Measurements from ENCODE around the gene TGFB2. TPM values are rescaled to one million over a fixed set of nuclear protein-coding genes. Genes with fewer than 3 reads are reported as not detected.

Gene TGFB2
- polyA plus RNA-seq, 1 donor from 2014 or later: 0.10 TPM

- H3K27ac ChIP-seq (ENCODE audit: low read length): no peak overlapping the region
- H3K36me3 ChIP-seq (ENCODE audit: insufficient read depth, low read length): no peaks in the 10 kb centered on the region
- no peaks in the 10 kb centered on the region for H4K20me1 ChIP-seq (ENCODE audit: insufficient read depth)
- H3K9ac ChIP-seq (ENCODE audit: low read length): no peak overlapping the region
- H2AFZ ChIP-seq (ENCODE audit: low read depth, low read length): no peak overlapping the region
- H3K9me3 ChIP-seq (ENCODE audit: low read length): no peaks in the 10 kb centered on the region
- no peaks in the 10 kb centered on the region for H3K79me2 ChIP-seq (replicated peaks; ENCODE audit: insufficient read depth, low read length)
- H3K4me3 ChIP-seq (ENCODE audit: low read length): no peak overlapping the region
- TF ChIP-seq RAD21 (conservative IDR thresholded peaks at IDR 0.05) (no peak), SMC3 (conservative IDR thresholded peaks at IDR 0.05; ENCODE audit: poor library complexity) (no peak), CTCF (IDR thresholded peaks at IDR 0.05; ENCODE audit: poor library complexity, severe bottlenecking) (no peak), EZH2 (IDR thresholded peaks at IDR 0.05; ENCODE audit: borderline replicate concordance, insufficient read depth, low read length, poor library complexity, severe bottlenecking) (no peak), TAF1 (IDR thresholded peaks at IDR 0.05; ENCODE audit: low read depth) (no peak), REST (IDR thresholded peaks at IDR 0.05; ENCODE audit: borderline replicate concordance) (no peak), POLR2AphosphoS5 (IDR thresholded peaks at IDR 0.05) (no peak), MXI1 (conservative IDR thresholded peaks at IDR 0.05; ENCODE audit: poor library complexity, severe bottlenecking) (no peak), EP300 (conservative IDR thresholded peaks at IDR 0.05; ENCODE audit: poor library complexity, severe bottlenecking) (no peak)
- no peaks in the 10 kb centered on the region for H3K9me2 ChIP-seq (ENCODE audit: insufficient read depth, low read length)
- H3K4me2 ChIP-seq (ENCODE audit: low read length): no peak overlapping the region
- H3K27me3 ChIP-seq (ENCODE audit: insufficient read depth, low read depth, low read length): no peaks in the 10 kb centered on the region
- no peaks in the 10 kb centered on the region for H3F3A ChIP-seq (ENCODE audit: insufficient read depth, low read length, poor library complexity, severe bottlenecking)
Measured at GRCh38 chr1:218462587-218462986, 117.5 kb downstream of the TGFB2 start.

GRCh38 chr1:218463194-218464156 lies 118.3 kb downstream of the TGFB2 start:
- Histone ChIP-seq H3K4me3 (ENCODE audit: low read length) (no peak overlapping the region), H3K79me2 (replicated peaks; ENCODE audit: insufficient read depth, low read length) (no peaks in the 10 kb centered on the region), H3K9me3 (ENCODE audit: low read length) (no peaks in the 10 kb centered on the region), H3K9me2 (ENCODE audit: insufficient read depth, low read length) (no peaks in the 10 kb centered on the region), H3K27ac (ENCODE audit: low read length) (no peak overlapping the region), H3F3A (ENCODE audit: insufficient read depth, low read length, poor library complexity, severe bottlenecking) (no peaks in the 10 kb centered on the region), H3K4me2 (ENCODE audit: low read length) (no peak overlapping the region), H3K9ac (ENCODE audit: low read length) (no peak overlapping the region), H4K20me1 (ENCODE audit: insufficient read depth) (no peaks in the 10 kb centered on the region), H3K36me3 (ENCODE audit: insufficient read depth, low read length) (no peaks in the 10 kb centered on the region), H2AFZ (ENCODE audit: low read depth, low read length) (no peak overlapping the region), H3K27me3 (ENCODE audit: insufficient read depth, low read depth, low read length) (no peaks in the 10 kb centered on the region)
- TF ChIP-seq MXI1 (conservative IDR thresholded peaks at IDR 0.05; ENCODE audit: poor library complexity, severe bottlenecking): no peak
- no peak for TF ChIP-seq EZH2 (IDR thresholded peaks at IDR 0.05; ENCODE audit: borderline replicate concordance, insufficient read depth, low read length, poor library complexity, severe bottlenecking)
- no peak for TF ChIP-seq CTCF (IDR thresholded peaks at IDR 0.05; ENCODE audit: poor library complexity, severe bottlenecking)
- TF ChIP-seq EP300 (conservative IDR thresholded peaks at IDR 0.05; ENCODE audit: poor library complexity, severe bottlenecking): no peak
- no peak for TF ChIP-seq POLR2AphosphoS5 (IDR thresholded peaks at IDR 0.05)
- no peak for TF ChIP-seq RAD21 (conservative IDR thresholded peaks at IDR 0.05)
- TF ChIP-seq SMC3 (conservative IDR thresholded peaks at IDR 0.05; ENCODE audit: poor library complexity): no peak
- TF ChIP-seq TAF1 (IDR thresholded peaks at IDR 0.05; ENCODE audit: low read depth): no peak
- no peak for TF ChIP-seq REST (IDR thresholded peaks at IDR 0.05; ENCODE audit: borderline replicate concordance)

Data from neural cell (in vitro differentiated cells).